Measurements from ENCODE around the gene SEC31A.
"Not testable (repeated sequence)": the region's sequence is repeated elsewhere in the genome, so short reads cannot be mapped to it uniquely, and the experiment has no call there.

SEC31A gene

GRCh38 chr4:82896755-82897154 is 5.8 kb upstream of the SEC31A start:
- DNase-seq (ENCODE audit: low read depth), result no peak

GRCh38 chr4:82893942-82894341 is 3.0 kb upstream of the SEC31A start:
- DNase-seq (ENCODE audit: low read depth), result no peak

- no peak for DNase-seq (ENCODE audit: low read depth)
Measured at GRCh38 chr4:82892467-82892802, 1.5 kb upstream of the SEC31A start.

GRCh38 chr4:82891707-82892466 is 934 bp upstream of the SEC31A start:
- DNase-seq (ENCODE audit: low read depth), result no peak

GRCh38 chr4:82890528-82890900 is 439 bp downstream of the SEC31A start:
- DNase-seq (ENCODE audit: low read depth), result no peak

GRCh38 chr4:82889287-82889686 is 1.7 kb downstream of the SEC31A start:
- no peak for DNase-seq (ENCODE audit: low read depth)

- no peak for DNase-seq (ENCODE audit: low read depth)
Measured at GRCh38 chr4:82886147-82886942, 4.6 kb downstream of the SEC31A start.

- no peak for DNase-seq (ENCODE audit: low read depth)
Measured at GRCh38 chr4:82885410-82885809, 5.5 kb downstream of the SEC31A start.

- DNase-seq (ENCODE audit: low read depth), result no peak
Measured at GRCh38 chr4:82868572-82868971, 22.4 kb downstream of the SEC31A start.

GRCh38 chr4:82866706-82867385 is 24.1 kb downstream of the SEC31A start:
- no peak for DNase-seq (ENCODE audit: low read depth)

- not testable (repeated sequence) for DNase-seq (ENCODE audit: low read depth)
Measured at GRCh38 chr4:82866033-82866432, 24.9 kb downstream of the SEC31A start.

GRCh38 chr4:82865592-82865991 is 25.4 kb downstream of the SEC31A start:
- no peak for DNase-seq (ENCODE audit: low read depth)

- no peak for DNase-seq (ENCODE audit: low read depth)
Measured at GRCh38 chr4:82864336-82864979, 26.5 kb downstream of the SEC31A start.

- no peak for DNase-seq (ENCODE audit: low read depth)
Measured at GRCh38 chr4:82861529-82861928, 29.4 kb downstream of the SEC31A start.

- DNase-seq (ENCODE audit: low read depth), result not testable (repeated sequence)
Measured at GRCh38 chr4:82860487-82860886, 30.5 kb downstream of the SEC31A start.

GRCh38 chr4:82852751-82853285 is 38.1 kb downstream of the SEC31A start:
- no peak for DNase-seq (ENCODE audit: low read depth)

- no peak for DNase-seq (ENCODE audit: low read depth)
Measured at GRCh38 chr4:82851885-82852750, 38.8 kb downstream of the SEC31A start.

- no peak for DNase-seq (ENCODE audit: low read depth)
Measured at GRCh38 chr4:82851318-82851717, 39.6 kb downstream of the SEC31A start.

- DNase-seq (ENCODE audit: low read depth), result no peak
Measured at GRCh38 chr4:82850684-82851083, 40.3 kb downstream of the SEC31A start.

- DNase-seq (ENCODE audit: low read depth), result no peak
Measured at GRCh38 chr4:82848706-82849105, 42.2 kb downstream of the SEC31A start.

- DNase-seq (ENCODE audit: low read depth), result no peak
Measured at GRCh38 chr4:82842593-82842992, 48.4 kb downstream of the SEC31A start.
